Measurements from ENCODE around the gene SORCS2. TPM values are rescaled to one million over a fixed set of nuclear protein-coding genes. Genes with fewer than 3 reads are reported as not detected.

The SORCS2 gene
- total and polyA plus RNA-seq, 2 of the 8 experiments (the other 6 are each of a cell fraction or from before 2014, with no cell fraction given) = 0.36 to 1.8 TPM

DNA sequence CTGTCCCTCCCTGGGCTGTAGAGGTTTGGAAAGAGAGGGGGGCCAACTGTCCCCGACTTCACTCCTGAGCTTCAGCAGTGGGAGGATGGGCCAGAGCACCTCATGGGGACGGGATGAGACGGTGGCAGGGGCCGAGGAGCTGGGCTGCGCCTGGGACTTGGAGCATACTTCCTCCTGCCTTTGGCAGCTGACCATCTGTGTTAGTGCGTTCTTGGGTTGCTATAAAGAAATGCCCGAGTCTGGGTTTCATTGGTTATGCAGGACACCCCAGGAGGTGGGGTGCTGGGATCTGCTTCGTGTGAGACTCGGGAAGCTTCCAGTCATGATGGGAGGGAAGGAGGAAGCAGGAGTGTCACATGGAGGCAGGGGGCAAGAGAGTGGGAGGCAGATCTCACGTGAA is 235.0 kb downstream of the SORCS2 start (continued):
- TF ChIP-seq MAX (IDR thresholded peaks at IDR 0.05) = no peak
- no peak for TF ChIP-seq KDM1A (IDR thresholded peaks at IDR 0.05; ENCODE audit: borderline replicate concordance, low read length)
- TF ChIP-seq TBP (IDR thresholded peaks at IDR 0.05; ENCODE audit: low read depth, low read length) = no peak
- no peak for TF ChIP-seq SUZ12 (IDR thresholded peaks at IDR 0.05; ENCODE audit: low read length)
